GM12878 (cell line): ENCODE results near the gene CLEC16A. TPM values are rescaled to one million over a fixed set of nuclear protein-coding genes. Genes with fewer than 3 reads are reported as not detected.

Experiments used
- E2F8 ChIP-seq: fragments of 450-650 bp; IDR thresholded peaks from 2 replicates; pipeline ENCODE4 v1.6.1; 2018; ENCODE audit warnings: mild to moderate bottlenecking, low read depth, moderate library complexity; ENCODE audit not compliant: partially characterized antibody
- MYB ChIP-seq: fragments of 150-350 bp; IDR thresholded peaks from 2 replicates; pipeline ENCODE4 v1.6.1; 2014; ENCODE audit warnings: mild to moderate bottlenecking, low read depth, low read length, borderline replicate concordance
- RCOR1 ChIP-seq: conservative IDR thresholded peaks from 2 replicates; pipeline ENCODE4 v1.6.1; 2012; ENCODE audit warnings: low read depth, low read length, improper control_type of control experiment
- SIX5 ChIP-seq: IDR thresholded peaks from 2 replicates; pipeline ENCODE4 v1.6.1; 2011; ENCODE audit warnings: mild to moderate bottlenecking, low read depth, low read length, moderate library complexity; ENCODE audit not compliant: severe bottlenecking
- polyA plus RNA-seq, 11 experiments: library from polyadenylated mRNA; depleted of rRNA in 4 of 11; unstranded in 6 of 11; stranded (reverse) in 5 of 11; fragments of >200 nt; fragmentation: Nextera tagmentation in 4 of 11; fragmentation: Illumina TruSeq in 1 of 11; extraction: Ambion mirVana in 4 of 11; extraction: Trizol in 1 of 11; gene quantifications; 1 replicate in 1 of 11; 2 replicates in 10 of 11; pipeline versions ENCODE4 v1.2.1 to v1.2.3, GENCODE V29; 2011 to 2016; ENCODE audit warnings: inconsistent platforms in 2 of 11, missing spikeins in 2 of 11, low read depth in 1 of 11
- total RNA-seq, 4 experiments: library from RNA; depleted of rRNA in 3 of 4; stranded (reverse); fragments of >200 nt in 3 of 4; fragmentation: Illumina TruSeq in 1 of 4; extraction: Trizol in 1 of 4; gene quantifications; 2 replicates each; pipeline versions ENCODE4 v1.2.1 to v1.2.3, GENCODE V29; 2013 to 2021
- TF ChIP-seq, protein P1 (sequence below): fragments of 450-650 bp; IDR thresholded peaks from 2 replicates; pipeline ENCODE4 v1.6.1; 2017; ENCODE audit warnings: mild to moderate bottlenecking

CLEC16A gene
- total and polyA plus RNA-seq, 10 of the 15 experiments (the other 5 are each of a cell fraction or from before 2014, with no cell fraction given): 1.5 to 28.8 (median 19.2) TPM

DNA sequence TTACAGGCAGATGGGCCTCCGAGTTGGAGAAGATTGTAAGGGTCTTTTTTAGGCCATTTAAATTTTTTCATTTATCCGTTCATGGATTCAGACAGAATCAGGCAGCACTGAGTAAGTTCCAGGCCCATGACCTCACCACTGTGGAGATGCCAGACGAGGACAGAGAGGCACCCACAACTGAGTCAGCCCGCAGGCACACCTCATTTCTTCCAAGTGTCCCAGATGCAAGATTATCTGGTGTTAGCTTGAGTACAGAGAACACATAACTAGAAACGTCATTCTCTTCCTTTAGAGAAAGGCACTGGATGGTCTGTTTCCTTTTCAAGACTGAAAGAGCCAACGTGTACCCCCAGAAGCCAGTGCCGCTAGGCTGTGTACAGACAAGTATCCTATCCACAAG is 16.9 kb downstream of the CLEC16A start (continued):
- TF ChIP-seq E2F8 (no peak), RCOR1 (no peak), SIX5 (no peak), MYB (no peak)
- TF ChIP-seq, protein P1, sequence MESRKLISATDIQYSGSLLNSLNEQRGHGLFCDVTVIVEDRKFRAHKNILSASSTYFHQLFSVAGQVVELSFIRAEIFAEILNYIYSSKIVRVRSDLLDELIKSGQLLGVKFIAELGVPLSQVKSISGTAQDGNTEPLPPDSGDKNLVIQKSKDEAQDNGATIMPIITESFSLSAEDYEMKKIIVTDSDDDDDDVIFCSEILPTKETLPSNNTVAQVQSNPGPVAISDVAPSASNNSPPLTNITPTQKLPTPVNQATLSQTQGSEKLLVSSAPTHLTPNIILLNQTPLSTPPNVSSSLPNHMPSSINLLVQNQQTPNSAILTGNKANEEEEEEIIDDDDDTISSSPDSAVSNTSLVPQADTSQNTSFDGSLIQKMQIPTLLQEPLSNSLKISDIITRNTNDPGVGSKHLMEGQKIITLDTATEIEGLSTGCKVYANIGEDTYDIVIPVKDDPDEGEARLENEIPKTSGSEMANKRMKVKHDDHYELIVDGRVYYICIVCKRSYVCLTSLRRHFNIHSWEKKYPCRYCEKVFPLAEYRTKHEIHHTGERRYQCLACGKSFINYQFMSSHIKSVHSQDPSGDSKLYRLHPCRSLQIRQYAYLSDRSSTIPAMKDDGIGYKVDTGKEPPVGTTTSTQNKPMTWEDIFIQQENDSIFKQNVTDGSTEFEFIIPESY: no peak
